SK-N-MC (cell line): Measurements from ENCODE around the gene IFIT2.

ENCODE experiments used
- EZH2 ChIP-seq: fragments of 200-600 bp; sonication (generic); IDR thresholded peaks from one replicate; pipeline ENCODE4 v1.6.1; 2017; ENCODE audit warnings: antibody characterized with exemption
- POLR2AphosphoS5 ChIP-seq: IDR thresholded peaks from 2 replicates; pipeline ENCODE4 v1.6.1; 2012; ENCODE audit warnings: mild to moderate bottlenecking, low read depth, low read length, borderline replicate concordance

- no peak for TF ChIP-seq EZH2
- TF ChIP-seq POLR2AphosphoS5 = no peak
Observed at GRCh38 chr10:89343089-89343767, 41.4 kb downstream of the IFIT2 start.
